ENCODE results near the gene IL17RB.

GRCh38 chr3:53881691-53882593 lies 35.6 kb downstream of the IL17RB start, which contains the start of gene ACTR8:
- TF ChIP-seq EZH2phosphoT487 (IDR thresholded peaks at IDR 0.05; ENCODE audit: insufficient read depth, low read depth) (no peak), EZH2 (IDR thresholded peaks at IDR 0.05; ENCODE audit: insufficient read depth, poor library complexity, severe bottlenecking) (no peak)

Data from GM23248 (cell line).